GM19193 (cell line): Measurements from ENCODE around the gene FCER1G.

Experiments
- POLR2A ChIP-seq: IDR thresholded peaks from 4 replicates; pipeline ENCODE4 v1.6.1; 2011; ENCODE audit not compliant: insufficient read depth, insufficient read length; ENCODE audit errors: extremely low read depth

Gene FCER1G

GRCh38 chr1:161196521-161197451 lies 18.3 kb upstream of the FCER1G start:
- no peak for TF ChIP-seq POLR2A

- TF ChIP-seq POLR2A, result no peak
Observed at GRCh38 chr1:161197560-161198193, 17.4 kb upstream of the FCER1G start.

GRCh38 chr1:161198194-161198896 lies 16.8 kb upstream of the FCER1G start:
- TF ChIP-seq POLR2A, result no peak

- no peak for TF ChIP-seq POLR2A
Observed at GRCh38 chr1:161198897-161199431, 16.1 kb upstream of the FCER1G start, which contains the start of gene ADAMTS4. Gene ADAMTS4 (minus strand): TSS chr1:161199054. CDS start chr1:161198627, 427 bp downstream.

GRCh38 chr1:161199506-161200139 lies 15.5 kb upstream of the FCER1G start:
- TF ChIP-seq POLR2A, result no peak

GRCh38 chr1:161200421-161200991 lies 14.6 kb upstream of the FCER1G start:
- TF ChIP-seq POLR2A, result no peak

GRCh38 chr1:161200992-161201835 lies 13.9 kb upstream of the FCER1G start:
- TF ChIP-seq POLR2A, result no peak

- peak; percentile 95 for TF ChIP-seq POLR2A
Observed at GRCh38 chr1:161201836-161202712, 13.0 kb upstream of the FCER1G start, which contains the start of gene NDUFS2. Gene NDUFS2 (plus strand): TSS chr1:161202367. CDS start chr1:161202386, 19 bp downstream.

GRCh38 chr1:161206411-161207140 lies 8.5 kb upstream of the FCER1G start:
- no peak for TF ChIP-seq POLR2A

- no peak for TF ChIP-seq POLR2A
Observed at GRCh38 chr1:161207173-161207572, 7.9 kb upstream of the FCER1G start.

GRCh38 chr1:161209790-161210409 lies 5.2 kb upstream of the FCER1G start:
- TF ChIP-seq POLR2A, result no peak
